Measurements from ENCODE around the gene COPZ2.

Gene COPZ2

DNA sequence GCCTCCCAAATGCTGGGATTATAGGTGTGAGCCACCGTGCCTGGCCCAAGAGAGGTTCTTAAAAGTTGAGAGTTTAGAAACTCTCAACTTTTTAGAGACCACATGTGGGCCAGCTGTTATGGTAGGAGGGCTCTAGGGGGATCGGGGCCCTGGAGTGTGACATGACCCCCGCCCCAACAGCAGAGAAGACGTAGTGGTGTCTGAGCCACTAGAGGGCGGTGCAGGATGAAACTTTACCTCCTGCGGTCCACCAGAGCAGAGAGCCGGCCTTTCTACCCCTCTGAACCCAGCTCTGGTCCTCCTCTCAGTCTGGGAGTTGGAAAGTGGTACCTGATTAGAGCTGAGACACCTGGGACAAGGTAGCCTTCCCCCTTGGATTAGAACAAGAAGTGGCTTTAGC is 59.3 kb downstream of the COPZ2 start:
- TF ChIP-seq, protein P1, sequence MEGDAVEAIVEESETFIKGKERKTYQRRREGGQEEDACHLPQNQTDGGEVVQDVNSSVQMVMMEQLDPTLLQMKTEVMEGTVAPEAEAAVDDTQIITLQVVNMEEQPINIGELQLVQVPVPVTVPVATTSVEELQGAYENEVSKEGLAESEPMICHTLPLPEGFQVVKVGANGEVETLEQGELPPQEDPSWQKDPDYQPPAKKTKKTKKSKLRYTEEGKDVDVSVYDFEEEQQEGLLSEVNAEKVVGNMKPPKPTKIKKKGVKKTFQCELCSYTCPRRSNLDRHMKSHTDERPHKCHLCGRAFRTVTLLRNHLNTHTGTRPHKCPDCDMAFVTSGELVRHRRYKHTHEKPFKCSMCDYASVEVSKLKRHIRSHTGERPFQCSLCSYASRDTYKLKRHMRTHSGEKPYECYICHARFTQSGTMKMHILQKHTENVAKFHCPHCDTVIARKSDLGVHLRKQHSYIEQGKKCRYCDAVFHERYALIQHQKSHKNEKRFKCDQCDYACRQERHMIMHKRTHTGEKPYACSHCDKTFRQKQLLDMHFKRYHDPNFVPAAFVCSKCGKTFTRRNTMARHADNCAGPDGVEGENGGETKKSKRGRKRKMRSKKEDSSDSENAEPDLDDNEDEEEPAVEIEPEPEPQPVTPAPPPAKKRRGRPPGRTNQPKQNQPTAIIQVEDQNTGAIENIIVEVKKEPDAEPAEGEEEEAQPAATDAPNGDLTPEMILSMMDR (IDR thresholded peaks at IDR 0.05; ENCODE audit: low read depth, low read length) = peak; percentile 74
- TF ChIP-seq POLR2A (IDR thresholded peaks at IDR 0.05; ENCODE audit: extremely low read depth, insufficient read length) = no peak
- peak; percentile 68 for DNase-seq (ENCODE audit: low read depth)
- no peak overlapping the region for H3K4me3 ChIP-seq (ENCODE audit: low read depth, low read length)
